Measurements from ENCODE around the gene FMNL2.
A peak's percentile ranks its signal among the peaks of the same experiment; 100 is the strongest.

Gene FMNL2

GRCh38 chr2:152339556-152340286 is 4.7 kb downstream of the FMNL2 start:
- DNase-seq (ENCODE audit: low read depth) = no peak

- DNase-seq (ENCODE audit: low read depth) = peak; percentile 14
These were observed 7.5 kb downstream of the FMNL2 start for GRCh38 chr2:152342259-152343046.

GRCh38 chr2:152343426-152343825 is 8.5 kb downstream of the FMNL2 start:
- no peak for DNase-seq (ENCODE audit: low read depth)

GRCh38 chr2:152344579-152345195 is 9.7 kb downstream of the FMNL2 start:
- no peak for DNase-seq (ENCODE audit: low read depth)

GRCh38 chr2:152347076-152347475 is 12.1 kb downstream of the FMNL2 start:
- peak; percentile 64 for DNase-seq (ENCODE audit: low read depth)

GRCh38 chr2:152348388-152348787 is 13.4 kb downstream of the FMNL2 start:
- peak; percentile 58 for DNase-seq (ENCODE audit: low read depth)

GRCh38 chr2:152349416-152349815 is 14.4 kb downstream of the FMNL2 start:
- DNase-seq (ENCODE audit: low read depth) = no peak

- no peak for DNase-seq (ENCODE audit: low read depth)
These were observed 15.2 kb downstream of the FMNL2 start for GRCh38 chr2:152350155-152350679.

- no peak for DNase-seq (ENCODE audit: low read depth)
These were observed 17.6 kb downstream of the FMNL2 start for GRCh38 chr2:152352616-152353015.

GRCh38 chr2:152353364-152353763 is 18.4 kb downstream of the FMNL2 start:
- no peak for DNase-seq (ENCODE audit: low read depth)

GRCh38 chr2:152354069-152354755 is 19.2 kb downstream of the FMNL2 start:
- peak; percentile 41 for DNase-seq (ENCODE audit: low read depth)

- peak; percentile 6 for DNase-seq (ENCODE audit: low read depth)
These were observed 19.9 kb downstream of the FMNL2 start for GRCh38 chr2:152354909-152355308.

GRCh38 chr2:152355409-152355831 is 20.4 kb downstream of the FMNL2 start:
- DNase-seq (ENCODE audit: low read depth) = no peak

- no peak for DNase-seq (ENCODE audit: low read depth)
These were observed 24.8 kb downstream of the FMNL2 start for GRCh38 chr2:152359573-152360363.

GRCh38 chr2:152363936-152364335 is 29.0 kb downstream of the FMNL2 start:
- no peak for DNase-seq (ENCODE audit: low read depth)

GRCh38 chr2:152367547-152368390 is 32.8 kb downstream of the FMNL2 start:
- DNase-seq (ENCODE audit: low read depth) = no peak

GRCh38 chr2:152369176-152369860 is 34.3 kb downstream of the FMNL2 start:
- DNase-seq (ENCODE audit: low read depth) = peak; percentile 93

GRCh38 chr2:152370783-152371182 is 35.8 kb downstream of the FMNL2 start:
- peak; percentile 34 for DNase-seq (ENCODE audit: low read depth)

- DNase-seq (ENCODE audit: low read depth) = no peak
These were observed 37.5 kb downstream of the FMNL2 start for GRCh38 chr2:152372438-152372984.

Data from amniotic epithelial cell (primary cell).